ENCODE data around the gene GBP2.
"Not testable (repeated sequence)": the region's sequence is repeated elsewhere in the genome, so short reads cannot be mapped to it uniquely, and the experiment has no call there.

GBP2 gene

DNA sequence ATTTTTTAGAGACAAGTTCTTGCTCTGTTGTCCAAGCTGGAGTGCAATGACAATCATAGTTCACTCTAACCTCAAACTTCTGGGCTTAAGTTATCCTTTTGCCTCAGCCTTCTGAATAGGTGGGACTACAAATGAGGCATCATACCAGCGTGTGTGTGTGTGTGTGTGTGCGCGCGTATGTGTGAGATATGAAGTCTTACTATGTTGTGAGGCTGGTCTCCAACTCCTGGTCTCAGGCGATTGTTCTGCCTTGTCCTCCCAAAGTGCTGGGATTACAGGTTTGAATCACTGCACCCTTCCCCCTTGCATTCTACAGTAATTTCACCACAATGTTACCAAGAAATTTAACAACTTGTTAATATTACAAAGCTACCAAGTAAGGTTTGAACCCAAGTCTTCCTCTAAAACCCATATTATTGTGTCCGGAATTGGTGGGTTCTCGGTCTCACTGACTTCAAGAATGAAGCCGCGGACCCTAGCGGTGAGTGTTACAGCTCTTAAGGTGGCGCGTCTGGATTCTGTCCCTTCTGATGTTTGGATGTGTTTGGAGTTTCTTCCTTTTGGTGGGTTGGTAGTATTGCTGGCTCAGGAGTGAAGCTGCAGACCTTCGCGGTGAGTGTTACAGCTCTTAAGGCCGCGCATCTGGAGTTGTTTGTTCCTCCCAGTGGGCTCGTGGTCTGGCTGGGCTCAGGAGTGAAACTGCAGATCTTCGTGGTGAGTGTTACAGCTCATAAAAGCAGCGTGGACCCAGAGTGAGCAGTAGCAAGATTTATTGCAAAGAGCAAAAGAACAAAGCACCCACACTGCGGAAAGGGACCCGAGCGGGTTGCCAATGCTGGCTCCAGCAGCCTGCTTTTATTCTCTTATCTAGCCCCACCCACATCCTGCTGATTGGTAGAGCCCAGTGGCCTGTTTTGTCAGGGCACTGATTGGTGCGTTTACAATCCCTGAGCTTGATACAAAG is 970 bp upstream of the GBP2 start:
- DNase-seq (ENCODE audit: low read depth, low spot score) = peak; percentile 66

DNA sequence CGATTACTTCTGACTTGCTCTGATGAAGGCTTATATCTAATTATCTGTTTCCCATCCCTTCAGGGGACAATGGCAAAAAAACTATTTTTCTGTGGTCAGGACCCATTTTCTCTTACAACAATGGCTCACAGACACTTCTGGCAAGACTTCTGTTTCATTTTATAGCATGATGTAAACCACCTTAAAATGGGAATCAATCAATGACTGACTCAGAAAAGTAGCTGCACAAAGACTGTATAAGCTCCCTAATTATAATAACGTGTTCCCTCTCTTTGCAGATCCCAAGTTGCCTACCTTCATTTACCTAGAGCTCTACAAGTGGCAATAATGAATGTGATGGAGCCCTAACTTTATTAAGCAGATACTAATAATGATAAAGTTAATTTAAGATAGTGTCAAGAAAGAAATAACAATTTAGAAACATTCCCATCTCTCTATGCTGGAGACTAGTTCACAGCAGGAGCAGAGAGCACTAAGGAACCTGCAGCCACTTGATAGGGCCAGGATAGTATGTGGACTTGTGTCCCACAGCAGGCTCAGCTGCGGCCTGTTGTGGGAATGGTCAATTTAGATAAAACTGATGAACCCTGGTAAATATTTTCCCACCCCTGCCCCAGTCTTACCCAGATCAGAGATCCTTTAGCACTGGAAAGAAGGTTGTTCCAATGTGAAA is 538 bp downstream of the GBP2 start:
- no peak for DNase-seq (ENCODE audit: low read depth, low spot score)

GRCh38 chr1:89121641-89122040 is 4.3 kb downstream of the GBP2 start:
- no peak for DNase-seq (ENCODE audit: low read depth, low spot score)

DNA sequence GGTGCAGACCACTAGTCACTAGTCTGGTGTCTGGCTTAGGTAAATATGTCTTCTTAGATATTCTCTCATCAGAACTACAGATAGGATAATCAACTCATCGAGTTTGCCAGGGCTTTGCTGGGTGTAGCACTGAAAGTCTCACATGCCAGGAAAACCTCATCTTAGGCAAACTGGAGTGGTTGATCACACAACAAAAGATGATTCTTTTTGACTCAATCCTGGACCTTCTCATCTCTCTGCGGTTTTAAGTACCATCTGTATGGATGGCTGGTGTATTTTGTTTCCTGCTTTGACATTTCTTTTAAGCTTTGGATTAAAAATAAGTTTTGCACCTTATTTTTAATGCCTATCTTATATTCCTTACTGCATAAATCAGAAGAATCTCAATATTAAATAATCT is 11.3 kb downstream of the GBP2 start:
- no peak for DNase-seq (ENCODE audit: low read depth, low spot score)

DNA sequence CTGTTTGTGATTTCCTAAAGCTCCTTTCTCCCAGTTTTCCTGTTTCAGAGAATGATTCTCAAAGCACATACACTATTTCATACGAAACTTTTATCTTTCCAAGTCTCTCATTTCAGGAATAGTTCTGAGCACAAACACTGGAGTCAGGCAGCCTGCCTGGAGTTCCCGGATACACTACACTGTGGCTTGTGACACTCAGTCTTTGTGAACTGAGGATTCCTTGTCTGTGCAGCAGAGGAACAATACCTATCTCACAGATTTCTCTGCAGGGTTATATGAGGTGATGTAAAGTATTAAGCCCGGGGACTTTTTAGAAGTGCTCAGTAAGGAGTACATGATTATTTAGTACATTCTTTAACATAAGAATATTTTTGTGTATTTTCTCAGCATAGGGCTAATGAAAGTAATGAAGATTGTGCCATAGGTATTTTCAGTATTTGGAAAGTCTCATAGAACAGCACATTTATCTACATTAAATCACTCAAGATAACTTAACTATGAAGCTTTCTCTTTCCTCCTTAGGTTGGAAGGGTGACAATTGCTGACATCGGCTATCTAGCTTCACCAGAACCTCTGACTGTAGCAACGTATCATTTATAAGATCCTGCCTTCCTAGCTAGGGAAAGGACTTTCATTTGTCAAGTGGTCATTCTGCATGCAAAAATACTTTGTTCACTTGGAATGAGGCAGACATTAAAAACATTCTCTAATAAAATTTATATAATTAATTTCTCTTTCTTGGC is 12.9 kb downstream of the GBP2 start:
- DNase-seq (ENCODE audit: low read depth, low spot score) = no peak

- DNase-seq (ENCODE audit: low read depth, low spot score) = no peak
These were observed 21.2 kb downstream of the GBP2 start for GRCh38 chr1:89104687-89105086.

GRCh38 chr1:89104147-89104546 is 21.8 kb downstream of the GBP2 start:
- no peak for DNase-seq (ENCODE audit: low read depth, low spot score)

DNA sequence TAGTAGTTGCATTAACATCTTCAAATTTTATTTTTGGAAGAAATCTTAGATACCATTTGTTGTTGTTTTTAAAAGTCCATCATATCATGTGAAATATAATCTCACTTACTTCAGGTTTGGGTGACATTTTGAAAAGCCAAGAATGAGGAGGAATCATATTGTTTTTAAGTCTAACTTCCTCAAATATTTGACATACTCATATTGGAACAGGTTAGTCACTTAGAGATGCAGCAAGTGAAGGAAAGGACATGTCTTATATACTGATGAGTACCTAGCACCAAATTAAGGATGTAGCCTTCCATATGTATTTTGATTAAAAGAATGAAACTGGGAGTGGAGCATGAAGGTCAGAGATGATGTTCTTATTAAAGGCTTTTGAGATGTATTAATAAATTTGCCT is 23.9 kb downstream of the GBP2 start:
- no peak for DNase-seq (ENCODE audit: low read depth, low spot score)

DNA sequence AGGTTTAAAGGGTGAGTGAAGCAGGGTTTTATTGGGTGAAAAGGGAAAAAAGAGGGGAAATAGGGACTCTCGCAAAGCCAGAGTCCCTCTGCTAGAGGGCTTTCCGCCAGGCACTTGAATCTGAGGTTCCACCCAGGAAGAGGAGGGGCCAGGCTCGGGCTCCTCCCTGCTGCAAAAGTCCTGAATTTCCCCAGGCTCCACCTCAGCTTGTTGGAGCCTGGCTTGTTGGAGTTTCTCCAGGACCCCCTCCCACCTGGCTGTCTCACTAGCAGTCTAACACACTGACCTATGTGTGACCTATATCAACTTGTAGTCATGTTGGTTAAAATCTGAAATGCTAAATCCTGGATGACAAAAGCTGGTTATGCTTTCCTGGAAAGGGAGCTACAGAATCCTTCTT is 25.5 kb downstream of the GBP2 start:
- DNase-seq (ENCODE audit: low read depth, low spot score) = no peak

- no peak for DNase-seq (ENCODE audit: low read depth, low spot score)
These were observed 27.1 kb downstream of the GBP2 start for GRCh38 chr1:89098857-89099256.

DNA sequence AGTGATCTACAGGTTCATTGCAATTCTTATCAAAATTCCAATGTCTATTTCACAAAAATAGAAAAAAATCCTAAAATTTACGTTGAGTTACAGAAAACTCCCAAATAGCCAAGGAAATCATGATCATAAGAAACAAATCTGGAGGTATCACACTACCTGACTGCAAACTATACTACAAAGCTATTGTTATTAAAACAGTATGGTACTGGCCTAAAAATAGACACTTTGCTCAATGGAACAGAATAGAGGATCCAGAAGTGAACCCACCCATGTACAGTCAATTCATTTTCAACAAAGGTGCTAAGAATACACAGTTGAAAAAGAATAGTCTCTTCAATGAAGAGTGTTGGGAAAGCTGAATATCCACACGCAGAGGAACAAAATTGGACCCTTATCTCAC is 30.2 kb downstream of the GBP2 start:
- DNase-seq (ENCODE audit: low read depth, low spot score) = no peak

DNA sequence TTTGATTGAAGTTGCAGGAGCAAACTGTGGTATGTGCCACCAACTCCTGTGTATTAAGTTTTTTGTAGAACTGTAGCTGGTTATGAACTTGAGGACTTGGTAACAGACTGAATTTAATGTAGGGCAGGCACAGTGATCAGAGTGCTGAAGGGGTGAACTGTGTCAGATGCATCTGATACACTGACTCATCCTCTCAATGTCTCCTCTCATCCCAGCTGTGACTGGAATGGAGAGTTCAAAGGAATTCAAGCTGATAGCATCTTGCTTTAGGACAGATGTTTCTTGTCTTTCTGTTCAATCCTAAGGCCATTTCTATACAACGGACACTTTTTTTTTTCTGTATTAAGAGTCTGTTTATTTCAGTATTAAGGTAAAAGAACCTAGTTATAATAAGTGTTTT is 36.0 kb downstream of the GBP2 start:
- no peak for DNase-seq (ENCODE audit: low read depth, low spot score)

- no peak for DNase-seq (ENCODE audit: low read depth, low spot score)
These were observed 37.3 kb downstream of the GBP2 start for GRCh38 chr1:89088572-89088971.

GRCh38 chr1:89087241-89087640 is 38.7 kb downstream of the GBP2 start:
- DNase-seq (ENCODE audit: low read depth, low spot score) = no peak

DNA sequence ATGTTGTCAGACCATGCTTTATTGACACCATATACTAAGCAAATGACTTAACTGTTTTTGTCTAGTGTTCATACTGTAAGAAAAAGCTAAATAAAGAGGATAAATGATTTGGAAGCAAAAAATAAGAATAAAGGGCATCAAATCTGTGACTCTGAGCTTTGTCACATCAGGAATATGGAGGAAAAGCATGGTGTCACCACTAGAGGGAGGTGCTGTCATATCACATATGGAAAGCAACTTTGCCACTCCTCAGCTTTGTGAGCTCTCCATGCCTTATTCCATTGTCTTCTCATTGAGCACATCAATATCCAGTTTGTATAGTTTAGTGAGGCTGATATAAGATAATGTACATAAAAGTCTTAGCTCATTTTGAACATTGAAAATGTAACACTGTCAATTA is 40.1 kb downstream of the GBP2 start:
- peak; percentile 11 for DNase-seq (ENCODE audit: low read depth, low spot score)

GRCh38 chr1:89081005-89081404 is 44.9 kb downstream of the GBP2 start:
- DNase-seq (ENCODE audit: low read depth, low spot score) = no peak

- not testable (repeated sequence) for DNase-seq (ENCODE audit: low read depth, low spot score)
These were observed 45.8 kb downstream of the GBP2 start for GRCh38 chr1:89080068-89080467.

GRCh38 chr1:89072466-89073065 is 53.3 kb downstream of the GBP2 start:
- not testable (repeated sequence) for DNase-seq (ENCODE audit: low read depth, low spot score)

GRCh38 chr1:89070509-89070908 is 55.4 kb downstream of the GBP2 start:
- DNase-seq (ENCODE audit: low read depth, low spot score) = no peak

- no peak for DNase-seq (ENCODE audit: low read depth, low spot score)
These were observed 56.0 kb downstream of the GBP2 start for GRCh38 chr1:89069951-89070350.

DNA sequence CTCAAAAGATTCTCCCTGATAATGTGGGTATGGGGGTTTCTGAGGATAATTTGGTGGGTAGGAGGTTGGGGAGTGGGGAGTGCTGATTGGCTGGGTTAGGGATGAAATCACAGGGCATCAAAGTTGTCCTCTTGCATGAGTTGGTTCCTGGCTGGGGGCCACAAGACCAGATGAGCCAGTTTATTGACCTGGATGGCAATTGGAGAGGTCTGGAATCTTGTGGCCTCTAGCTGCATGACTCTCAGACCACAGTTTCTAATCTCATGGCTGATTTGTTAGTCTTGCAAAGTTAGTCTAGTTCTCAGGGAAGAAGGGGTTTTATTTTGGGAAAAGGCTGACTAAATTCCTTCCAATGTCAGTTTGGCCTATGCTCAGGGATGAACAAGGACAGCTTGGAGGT is 57.6 kb downstream of the GBP2 start:
- no peak for DNase-seq (ENCODE audit: low read depth, low spot score)
